ENCODE measurements around the gene SLC9A3.

GRCh38 chr5:492314-492893, 31.8 kb downstream of the SLC9A3 start:
- TF ChIP-seq CTCF (IDR thresholded peaks at IDR 0.05) (no peak), POLR2A (IDR thresholded peaks at IDR 0.05) (no peak)

Data from prostate gland (tissue), 2 donors.